C4-2B (cell line): ENCODE data around the gene NIPA2.

Source experiments
- CTCF ChIP-seq: fragments of 450-650 bp; conservative IDR thresholded peaks from 2 replicates; pipeline ENCODE4 v1.5.1; 2017; ENCODE audit warnings: mild to moderate bottlenecking
- ZFX ChIP-seq: fragments of 450-650 bp; IDR thresholded peaks from 2 replicates; pipeline ENCODE4 v1.6.1; 2017

GRCh38 chr15:22823495-22824128 is 14.9 kb upstream of the NIPA2 start:
- TF ChIP-seq CTCF (no peak), ZFX (no peak)
